Measurements from ENCODE around the gene ZNHIT1.

DNA sequence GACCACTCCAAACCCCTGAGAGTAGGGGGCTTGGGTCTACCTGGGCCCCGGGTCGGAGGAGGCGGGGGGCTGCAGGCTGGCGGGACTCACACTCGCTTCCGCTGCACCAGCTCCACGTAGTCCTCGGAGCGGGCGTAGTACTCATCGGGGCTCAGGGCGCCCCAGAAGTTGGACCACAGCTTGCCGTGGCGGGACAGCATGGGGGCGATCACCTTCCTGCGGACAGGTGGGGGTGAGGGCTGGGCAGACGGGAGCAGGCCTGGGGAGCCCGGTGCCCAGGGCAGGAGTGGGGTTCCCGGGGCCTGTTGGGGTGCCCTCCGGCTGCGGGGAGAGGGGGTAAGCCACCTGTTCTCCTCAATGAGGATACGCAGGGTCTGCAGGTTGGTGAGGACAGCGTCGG, 6.5 kb upstream of the ZNHIT1 start:
- TF ChIP-seq, protein P1, sequence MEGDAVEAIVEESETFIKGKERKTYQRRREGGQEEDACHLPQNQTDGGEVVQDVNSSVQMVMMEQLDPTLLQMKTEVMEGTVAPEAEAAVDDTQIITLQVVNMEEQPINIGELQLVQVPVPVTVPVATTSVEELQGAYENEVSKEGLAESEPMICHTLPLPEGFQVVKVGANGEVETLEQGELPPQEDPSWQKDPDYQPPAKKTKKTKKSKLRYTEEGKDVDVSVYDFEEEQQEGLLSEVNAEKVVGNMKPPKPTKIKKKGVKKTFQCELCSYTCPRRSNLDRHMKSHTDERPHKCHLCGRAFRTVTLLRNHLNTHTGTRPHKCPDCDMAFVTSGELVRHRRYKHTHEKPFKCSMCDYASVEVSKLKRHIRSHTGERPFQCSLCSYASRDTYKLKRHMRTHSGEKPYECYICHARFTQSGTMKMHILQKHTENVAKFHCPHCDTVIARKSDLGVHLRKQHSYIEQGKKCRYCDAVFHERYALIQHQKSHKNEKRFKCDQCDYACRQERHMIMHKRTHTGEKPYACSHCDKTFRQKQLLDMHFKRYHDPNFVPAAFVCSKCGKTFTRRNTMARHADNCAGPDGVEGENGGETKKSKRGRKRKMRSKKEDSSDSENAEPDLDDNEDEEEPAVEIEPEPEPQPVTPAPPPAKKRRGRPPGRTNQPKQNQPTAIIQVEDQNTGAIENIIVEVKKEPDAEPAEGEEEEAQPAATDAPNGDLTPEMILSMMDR (IDR thresholded peaks at IDR 0.05; ENCODE audit: insufficient read depth, low read depth, low read length), result no peak
- no peak for TF ChIP-seq EZH2 (IDR thresholded peaks at IDR 0.05; ENCODE audit: insufficient read depth, low read length)
